ENCODE data around the gene MFAP3. TPM values are rescaled to one million over a fixed set of nuclear protein-coding genes. Genes with fewer than 3 reads are reported as not detected.

The MFAP3 gene
- total and polyA plus RNA-seq, 2 donors (not counting 3 experiments of a cell fraction or from before 2014, with no cell fraction given) = 19.5 to 35.3 TPM

- Histone ChIP-seq H3K27ac (ENCODE audit: insufficient read depth, low read depth, low read length) (no peak overlapping the region), H3K36me3 (ENCODE audit: control insufficient read depth in 2 of 2, extremely low read depth in 1 of 2, insufficient read depth in 2 of 2, low read length in 2 of 2) (peaks cover 0 to 3% of the 10 kb centered on the region in 2 experiments), H3K9me3 (replicated peaks; ENCODE audit: control insufficient read depth, insufficient read depth, low read length) (no peaks in the 10 kb centered on the region), H3K9ac (replicated peaks; ENCODE audit: extremely low read depth, insufficient read depth, low read length) (no peak overlapping the region), H4K20me1 (replicated peaks; ENCODE audit: control insufficient read depth, extremely low read depth, insufficient read depth, low read length) (no peaks in the 10 kb centered on the region), H3K9me1 (replicated peaks; ENCODE audit: control insufficient read depth, extremely low read depth, insufficient read depth, low read length) (no peaks in the 10 kb centered on the region), H3K79me2 (ENCODE audit: control insufficient read depth, insufficient read depth, low read length) (no peaks in the 10 kb centered on the region), H3K4me2 (ENCODE audit: insufficient read depth, low read length) (no peak overlapping the region), H3K4me1 (ENCODE audit: control insufficient read depth, extremely low read depth, insufficient read depth, low read length) (no peaks in the 10 kb centered on the region), H2AFZ (ENCODE audit: low read depth, low read length) (no peak overlapping the region), H3K27me3 (ENCODE audit: control insufficient read depth in 2 of 2, insufficient read depth in 2 of 2, low read length in 2 of 2) (no peaks in the 10 kb centered on the region), H3K4me3 (replicated peaks in 1 of 3; ENCODE audit: insufficient read depth in 1 of 3, low read depth in 1 of 3, low read length in 3 of 3) (no peak overlapping the region)
- ChIA-PET CTCF (interaction anchor here (1.0 to 2.1 kb wide), 3 partner anchors 8 to 17 kb away, joined by 4 to 6 read pairs (median 4); no protein-coding TSS in a partner anchor), POLR2A (interaction anchor here (0.7 kb wide), 1 partner anchor 583 kb away, joined by 3 read pairs; no protein-coding TSS in a partner anchor)
- dilution Hi-C loops (cut with MboI; ENCODE audit: extremely low pct_ligation_motif_present, low sequenced_read_pairs) (no loop called here), intact Hi-C loops (cut with micrococcal nuclease) (no loop called here)
- no TSS peak for BruUV-seq (replicated peaks)
- no peak for FAIRE-seq
- TF ChIP-seq MAX (IDR thresholded peaks at IDR 0.05; ENCODE audit: insufficient read depth, insufficient read length) (no peak), EZH2 (IDR thresholded peaks at IDR 0.05; ENCODE audit: borderline replicate concordance, low read depth, low read length, severe bottlenecking) (no peak), POLR2AphosphoS5 (IDR thresholded peaks at IDR 0.05; ENCODE audit: insufficient read depth, low read depth, low read length) (no peak)
- no peak for DNase-seq (ENCODE audit: low read depth, low spot score)
These were observed 47.6 kb upstream of the MFAP3 start for GRCh38 chr5:153991168-153991567.

- peaks cover 0 to 5% of the 10 kb centered on the region in 2 experiments for H3K36me3 ChIP-seq (ENCODE audit: control insufficient read depth in 2 of 2, extremely low read depth in 1 of 2, insufficient read depth in 2 of 2, low read length in 2 of 2)
- H3K4me3 ChIP-seq (replicated peaks in 1 of 3; ENCODE audit: insufficient read depth in 1 of 3, low read depth in 1 of 3, low read length in 3 of 3) = no peak overlapping the region
- H3K4me1 ChIP-seq (ENCODE audit: control insufficient read depth, extremely low read depth, insufficient read depth, low read length) = peaks cover 17% of the 10 kb centered on the region
- no peak overlapping the region for H3K4me2 ChIP-seq (ENCODE audit: insufficient read depth, low read length)
- ChIA-PET POLR2A (no interaction called here), CTCF (no interaction called here)
- TF ChIP-seq GATA2 (IDR thresholded peaks at IDR 0.05; ENCODE audit: insufficient read depth, insufficient read length, low read depth, low read length) (no peak), FOS (IDR thresholded peaks at IDR 0.05; ENCODE audit: borderline replicate concordance, insufficient read depth, low read length) (no peak)
- intact Hi-C loops (cut with micrococcal nuclease) = no loop called here
- no peaks in the 10 kb centered on the region for H3K9me1 ChIP-seq (replicated peaks; ENCODE audit: control insufficient read depth, extremely low read depth, insufficient read depth, low read length)
- no TSS peak for BruUV-seq (replicated peaks)
- H4K20me1 ChIP-seq (replicated peaks; ENCODE audit: control insufficient read depth, extremely low read depth, insufficient read depth, low read length) = no peaks in the 10 kb centered on the region
- H3K27me3 ChIP-seq (ENCODE audit: control insufficient read depth in 2 of 2, insufficient read depth in 2 of 2, low read length in 2 of 2) = no peaks in the 10 kb centered on the region
- DNase-seq (ENCODE audit: low read depth, low spot score) = no peak
- no peaks in the 10 kb centered on the region for H3K79me2 ChIP-seq (ENCODE audit: control insufficient read depth, insufficient read depth, low read length)
- no peak overlapping the region for H2AFZ ChIP-seq (ENCODE audit: low read depth, low read length)
- no peak overlapping the region for H3K27ac ChIP-seq (ENCODE audit: insufficient read depth, low read depth, low read length)
- H3K9ac ChIP-seq (replicated peaks; ENCODE audit: extremely low read depth, insufficient read depth, low read length) = no peak overlapping the region
- no peak for FAIRE-seq
- H3K9me3 ChIP-seq (replicated peaks; ENCODE audit: control insufficient read depth, insufficient read depth, low read length) = no peaks in the 10 kb centered on the region
- dilution Hi-C loops (cut with MboI; ENCODE audit: extremely low pct_ligation_motif_present, low sequenced_read_pairs) = no loop called here
These were observed 40.8 kb upstream of the MFAP3 start for GRCh38 chr5:153998010-153998409.
